ENCODE results near the gene B2M. TPM values are rescaled to one million over a fixed set of nuclear protein-coding genes. Genes with fewer than 3 reads are reported as not detected.

B2M gene
- total RNA-seq, 1 experiment from 2014 or later, result 81.0 TPM

DNA sequence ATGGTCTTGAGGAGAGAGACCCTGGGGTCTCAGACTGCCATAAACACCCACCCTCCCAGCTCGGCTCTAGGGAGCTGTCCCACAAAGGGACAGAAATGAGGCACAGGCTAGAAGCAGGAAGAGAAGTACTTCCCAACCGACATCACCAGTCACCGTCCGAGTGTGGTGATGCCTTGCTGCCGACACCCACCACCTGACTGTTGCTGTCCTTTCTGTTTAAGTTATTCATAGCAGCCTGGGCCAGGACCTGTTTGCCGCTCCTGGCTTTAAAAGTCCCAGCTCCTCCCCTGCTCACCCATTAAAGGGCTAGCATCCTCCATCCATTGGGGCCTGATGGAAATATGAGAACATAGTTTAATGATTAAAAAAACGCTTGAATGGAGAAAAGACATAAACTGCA lies 34.6 kb upstream of the B2M start:
- no peak overlapping the region for H2BK15ac ChIP-seq (ENCODE audit: low read depth, low read length)
- no CpG with 5 or more reads among the region's 7 CpGs for WGBS (ENCODE audit: extremely low coverage, insufficient read length, low lambda C conversion rate)
- Mint-ChIP-seq H3K9me3 (no peaks in the 10 kb centered on the region), H3K4me1 (peaks cover 3 to 8% of the 10 kb centered on the region in 2 experiments; a peak in 3 of 4 replicates), H3K36me3 (ENCODE audit: insufficient read depth in 1 of 3, low read depth in 3 of 3) (no peaks in the 10 kb centered on the region; a peak in 1 of 7 replicates), H3K27ac (no peak overlapping the region; a peak in 1 of 7 replicates), H3K4me3 (no peak overlapping the region), H3K27me3 (ENCODE audit: low read depth) (peaks cover 3% of the 10 kb centered on the region)
- no peak overlapping the region for H2BK12ac ChIP-seq (ENCODE audit: insufficient read length, low read depth, low read length)
- H2BK5ac ChIP-seq (ENCODE audit: insufficient read length, low read length), result no peak overlapping the region
- no peak overlapping the region for H4K8ac ChIP-seq (replicated peaks; ENCODE audit: insufficient read length, low read depth, low read length)
- H3K56ac ChIP-seq (ENCODE audit: insufficient read length, low read depth, low read length), result no peak overlapping the region
- H3K27ac ChIP-seq (ENCODE audit: insufficient read length, low read depth, low read length), result no peak overlapping the region
- no peak overlapping the region for H4K91ac ChIP-seq (ENCODE audit: insufficient read length, low read depth, low read length)
- H4K5ac ChIP-seq (ENCODE audit: insufficient read length, low read depth, low read length), result no peak overlapping the region
- H2AFZ ChIP-seq (ENCODE audit: low read length), result no peak overlapping the region
- H2AK5ac ChIP-seq (ENCODE audit: insufficient read length, low read length), result no peak overlapping the region
- H3K14ac ChIP-seq (ENCODE audit: insufficient read depth, low read length), result no peak overlapping the region
- no peaks in the 10 kb centered on the region for H4K20me1 ChIP-seq (ENCODE audit: control insufficient read depth, insufficient read depth, insufficient read length)
- no peak for DNase-seq
- H3K9me3 ChIP-seq (ENCODE audit: control insufficient read depth, low read depth, low read length), result no peaks in the 10 kb centered on the region
- no peaks in the 10 kb centered on the region for H3K79me2 ChIP-seq (ENCODE audit: insufficient read depth, low read length)
- no peak overlapping the region for H3K23ac ChIP-seq (ENCODE audit: insufficient read length, low read depth, low read length)
- H3K79me1 ChIP-seq (ENCODE audit: insufficient read depth, low read depth, low read length, poor library complexity, severe bottlenecking), result no peaks in the 10 kb centered on the region
- H3K9ac ChIP-seq (ENCODE audit: extremely low read depth, insufficient read length, low read length), result no peak overlapping the region
- H3K27me3 ChIP-seq (ENCODE audit: insufficient read depth, low read length), result no peaks in the 10 kb centered on the region
- no peaks in the 10 kb centered on the region for H3K23me2 ChIP-seq (ENCODE audit: insufficient read length, low read depth, low read length, poor library complexity, severe bottlenecking)
- no peak overlapping the region for H2BK20ac ChIP-seq (ENCODE audit: low read depth, low read length, poor library complexity, severe bottlenecking)
- H3K18ac ChIP-seq (ENCODE audit: insufficient read length, low read depth, low read length), result no peak overlapping the region
- no peak for TF ChIP-seq CTCF (conservative IDR thresholded peaks at IDR 0.05)
- H2BK120ac ChIP-seq (ENCODE audit: low read depth, low read length, poor library complexity, severe bottlenecking), result no peak overlapping the region
- no peaks in the 10 kb centered on the region for H3K4me1 ChIP-seq (ENCODE audit: insufficient read depth, low read length)
- no peak overlapping the region for H3T11ph ChIP-seq (ENCODE audit: low read length)
- H3K4ac ChIP-seq (ENCODE audit: low read depth, low read length), result no peak overlapping the region
- no peak overlapping the region for H3K4me2 ChIP-seq (ENCODE audit: insufficient read depth, insufficient read length, low read length)
